Regular cardiac myocyte (primary cell): ENCODE results near the gene LCP2. TPM values are rescaled to one million over a fixed set of nuclear protein-coding genes. Genes with fewer than 3 reads are reported as not detected.

Source experiments
- total RNA-seq: library from RNA; depleted of rRNA; stranded (reverse); fragments of >200 nt; gene quantifications from 2 replicates; pipeline ENCODE4 v1.2.3, GENCODE V29; 2014

LCP2 gene
- total RNA-seq, result not detected in 2 replicates

DNA sequence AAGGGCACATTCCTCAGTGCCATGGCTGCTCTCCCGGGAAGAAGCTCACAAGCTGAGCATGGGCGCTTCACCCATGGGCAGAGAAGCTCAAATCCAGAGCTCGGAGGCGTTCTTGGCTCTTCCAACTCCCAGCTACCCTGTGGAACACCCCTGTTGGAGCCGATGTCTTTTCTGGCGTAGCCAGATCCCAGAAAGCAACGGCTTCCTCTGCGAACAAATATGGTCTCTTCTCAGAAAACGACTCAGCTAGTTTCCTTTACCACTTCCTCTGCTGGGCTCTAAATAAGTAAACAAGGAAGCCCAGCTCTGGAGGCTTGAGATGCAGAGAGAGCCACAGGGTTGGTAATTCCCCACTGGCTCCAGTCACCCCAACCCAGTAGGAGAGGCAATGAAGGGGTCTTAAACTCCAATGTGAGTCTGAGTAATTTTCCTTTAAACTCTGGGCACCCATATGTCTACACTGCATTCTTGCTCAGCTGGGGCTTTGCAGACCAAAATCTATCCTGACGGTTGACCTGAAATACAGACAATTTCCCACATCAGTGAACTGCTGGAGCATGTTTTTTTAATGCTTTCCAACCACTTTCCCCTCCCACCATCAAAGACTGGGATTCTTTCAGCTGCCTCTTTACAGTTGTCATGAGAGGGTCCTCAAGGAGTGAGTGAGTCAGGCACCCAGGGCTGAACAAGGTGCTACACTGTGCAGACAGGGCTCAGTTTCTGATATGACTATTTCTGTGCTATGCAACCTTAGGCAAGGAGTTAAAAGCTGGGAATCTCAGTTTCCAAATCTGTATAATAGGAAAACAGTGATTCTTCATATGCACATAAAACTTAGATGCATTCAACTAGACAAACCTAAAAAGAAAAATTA, at the start of gene LCP2:
Gene LCP2, minus strand, starts transcription at position 189 of the 874 bp plus-strand sequence. Its CDS starts 166 bp downstream, at position 23.

DNA sequence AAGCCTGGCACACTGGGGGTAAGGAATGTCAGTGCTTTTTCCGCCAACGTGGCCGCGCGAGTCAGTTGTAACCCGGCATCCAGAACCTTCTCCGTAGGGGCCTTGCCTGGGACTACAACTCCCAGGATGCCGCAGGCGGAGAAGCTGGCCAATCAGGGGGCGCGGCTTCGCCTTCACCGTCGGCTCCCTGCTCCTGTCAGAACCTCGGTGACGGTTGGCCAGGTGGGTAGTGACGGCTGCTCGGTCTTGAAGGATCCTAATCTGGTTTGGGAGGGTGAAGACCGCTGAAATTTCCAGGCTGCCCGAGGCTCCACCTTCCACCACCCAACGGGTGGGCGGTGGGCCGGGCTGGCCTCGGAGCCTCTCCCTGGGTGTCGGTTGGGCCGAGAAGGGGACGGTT, 64.8 kb downstream of the LCP2 start, which contains the start of gene C5orf58:
Gene C5orf58, plus strand, starts transcription at position 200 of the 400 bp plus-strand sequence. CDS start 1,992 bp downstream, outside the sequence.

Other genes with a start within 250 kb of the LCP2 start
- gene FOXI1, start 191.9 kb downstream of the LCP2 start, total RNA-seq, result under 0.01 TPM in 1 of 2 replicates, not detected in the other
- gene C5orf58, start 64.8 kb downstream of the LCP2 start, total RNA-seq, result under 0.01 TPM in 1 of 2 replicates, not detected in the other
- gene KCNMB1, start 91.6 kb upstream of the LCP2 start, total RNA-seq, result under 0.01 and 0.19 TPM in 2 replicates
- gene KCNIP1, start 206.2 kb upstream of the LCP2 start, total RNA-seq, result 0.19 TPM in 1 of 2 replicates, not detected in the other